ENCODE measurements around the gene ZNF599.

The ZNF599 gene

DNA sequence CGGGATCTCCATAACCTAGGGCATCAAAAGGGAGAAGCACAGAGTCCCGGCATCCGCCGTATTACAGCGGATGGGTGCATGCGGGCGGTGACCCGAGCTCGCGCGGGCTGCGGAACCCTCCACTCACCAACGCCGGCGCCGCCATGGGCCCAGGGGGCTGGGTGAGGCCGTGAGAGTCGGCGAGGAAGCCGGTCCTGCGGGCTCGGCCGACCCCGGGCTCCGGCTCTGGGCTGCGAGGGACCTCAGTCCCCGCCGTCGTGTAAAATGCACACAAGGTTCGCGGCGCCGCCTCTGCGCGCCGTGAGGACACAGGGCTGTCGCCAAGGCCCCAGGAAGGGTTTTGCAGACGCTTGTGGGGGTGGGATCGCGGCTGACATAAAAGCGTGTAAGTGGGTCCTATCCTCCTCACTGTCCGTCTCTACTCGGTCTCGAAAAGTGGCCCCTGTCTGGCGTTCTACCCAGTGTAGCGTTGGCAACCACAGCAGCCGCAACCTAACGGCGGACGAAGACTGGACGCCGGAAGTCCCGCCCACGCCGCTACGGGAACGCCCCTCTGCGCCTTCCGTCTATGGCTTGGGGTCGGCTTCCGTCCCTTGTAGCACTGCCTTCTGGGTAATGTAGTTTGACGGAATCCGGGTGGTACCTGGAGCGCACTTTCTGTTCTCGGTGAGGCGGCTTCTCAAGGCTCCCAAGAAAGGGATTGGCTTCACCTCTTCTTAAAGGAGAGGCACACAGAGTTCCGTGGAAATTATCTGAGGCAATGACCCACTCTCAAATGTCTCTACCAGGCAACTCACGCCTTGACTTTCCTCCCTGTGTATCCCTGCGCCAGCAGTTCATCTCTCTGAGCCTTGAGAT lies at the start of gene ZNF599:
Gene ZNF599, minus strand, starts transcription at position 519 of the 858 bp plus-strand sequence. Its CDS starts 374 bp downstream, at position 145.
- no peaks in the 10 kb centered on the region; the same call in none of the 2 replicates for H3K36me3 ChIP-seq (ENCODE audit: control insufficient read depth, insufficient read depth, low read length)
- peak within 1 kb of the TSS; percentile 90 for H3K4me3 ChIP-seq (replicated peaks; ENCODE audit: low read depth, low read length)
- TF ChIP-seq, protein P1, sequence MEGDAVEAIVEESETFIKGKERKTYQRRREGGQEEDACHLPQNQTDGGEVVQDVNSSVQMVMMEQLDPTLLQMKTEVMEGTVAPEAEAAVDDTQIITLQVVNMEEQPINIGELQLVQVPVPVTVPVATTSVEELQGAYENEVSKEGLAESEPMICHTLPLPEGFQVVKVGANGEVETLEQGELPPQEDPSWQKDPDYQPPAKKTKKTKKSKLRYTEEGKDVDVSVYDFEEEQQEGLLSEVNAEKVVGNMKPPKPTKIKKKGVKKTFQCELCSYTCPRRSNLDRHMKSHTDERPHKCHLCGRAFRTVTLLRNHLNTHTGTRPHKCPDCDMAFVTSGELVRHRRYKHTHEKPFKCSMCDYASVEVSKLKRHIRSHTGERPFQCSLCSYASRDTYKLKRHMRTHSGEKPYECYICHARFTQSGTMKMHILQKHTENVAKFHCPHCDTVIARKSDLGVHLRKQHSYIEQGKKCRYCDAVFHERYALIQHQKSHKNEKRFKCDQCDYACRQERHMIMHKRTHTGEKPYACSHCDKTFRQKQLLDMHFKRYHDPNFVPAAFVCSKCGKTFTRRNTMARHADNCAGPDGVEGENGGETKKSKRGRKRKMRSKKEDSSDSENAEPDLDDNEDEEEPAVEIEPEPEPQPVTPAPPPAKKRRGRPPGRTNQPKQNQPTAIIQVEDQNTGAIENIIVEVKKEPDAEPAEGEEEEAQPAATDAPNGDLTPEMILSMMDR (IDR thresholded peaks at IDR 0.05; ENCODE audit: insufficient read depth, low read length, poor library complexity, severe bottlenecking): no peak
- no peaks in the 10 kb centered on the region for H3K27me3 ChIP-seq (replicated peaks; ENCODE audit: control insufficient read depth, insufficient read depth, low read length)
- peak; percentile 93 for DNase-seq (ENCODE audit: extremely low read depth, insufficient read length)

DNA sequence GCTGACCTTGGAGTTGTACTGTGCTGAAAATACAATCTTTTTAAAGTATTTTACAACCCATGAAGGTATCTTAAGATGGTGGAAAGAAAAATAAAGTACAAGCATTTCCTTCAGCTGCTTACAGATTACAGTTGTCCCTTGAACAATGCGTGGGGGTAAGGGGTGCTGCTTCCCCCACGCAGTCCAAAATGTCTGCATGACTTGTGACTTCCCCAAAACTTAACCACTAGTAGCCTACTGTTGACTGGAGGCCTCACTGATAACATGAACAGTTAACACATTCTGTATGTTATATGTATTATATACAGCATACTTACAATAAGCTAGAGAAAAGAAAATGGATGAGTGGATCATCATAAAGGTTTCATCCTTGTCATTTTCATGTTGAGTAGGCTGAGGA lies 45.3 kb upstream of the ZNF599 start:
- TF ChIP-seq, protein P1 (IDR thresholded peaks at IDR 0.05; ENCODE audit: insufficient read depth, low read length, poor library complexity, severe bottlenecking): no peak
- Histone ChIP-seq H3K4me3 (replicated peaks; ENCODE audit: low read depth, low read length) (no peak overlapping the region), H3K36me3 (ENCODE audit: control insufficient read depth, insufficient read depth, low read length) (no peaks in the 10 kb centered on the region), H3K27me3 (replicated peaks; ENCODE audit: control insufficient read depth, insufficient read depth, low read length) (no peaks in the 10 kb centered on the region)
- DNase-seq (ENCODE audit: extremely low read depth, insufficient read length): no peak

- TF ChIP-seq, protein P1 (IDR thresholded peaks at IDR 0.05; ENCODE audit: insufficient read depth, low read length, poor library complexity, severe bottlenecking): no peak
- DNase-seq (ENCODE audit: extremely low read depth, insufficient read length): no peak
- H3K36me3 ChIP-seq (ENCODE audit: control insufficient read depth, insufficient read depth, low read length): no peaks in the 10 kb centered on the region
- no peak overlapping the region for H3K4me3 ChIP-seq (replicated peaks; ENCODE audit: low read depth, low read length)
- H3K27me3 ChIP-seq (replicated peaks; ENCODE audit: control insufficient read depth, insufficient read depth, low read length): no peaks in the 10 kb centered on the region
Measured at GRCh38 chr19:34816708-34817107, 43.7 kb upstream of the ZNF599 start.

GRCh38 chr19:34808566-34808965 lies 35.6 kb upstream of the ZNF599 start:
- DNase-seq (ENCODE audit: extremely low read depth, insufficient read length): no peak
- no peaks in the 10 kb centered on the region for H3K27me3 ChIP-seq (replicated peaks; ENCODE audit: control insufficient read depth, insufficient read depth, low read length)
- no peak overlapping the region for H3K4me3 ChIP-seq (replicated peaks; ENCODE audit: low read depth, low read length)
- TF ChIP-seq, protein P1 (IDR thresholded peaks at IDR 0.05; ENCODE audit: insufficient read depth, low read length, poor library complexity, severe bottlenecking): no peak
- H3K36me3 ChIP-seq (ENCODE audit: control insufficient read depth, insufficient read depth, low read length): no peaks in the 10 kb centered on the region

- DNase-seq (ENCODE audit: extremely low read depth, insufficient read length): no peak
- TF ChIP-seq, protein P1 (IDR thresholded peaks at IDR 0.05; ENCODE audit: insufficient read depth, low read length, poor library complexity, severe bottlenecking): no peak
- H3K4me3 ChIP-seq (replicated peaks; ENCODE audit: low read depth, low read length): no peak overlapping the region
- no peaks in the 10 kb centered on the region for H3K36me3 ChIP-seq (ENCODE audit: control insufficient read depth, insufficient read depth, low read length)
- H3K27me3 ChIP-seq (replicated peaks; ENCODE audit: control insufficient read depth, insufficient read depth, low read length): no peaks in the 10 kb centered on the region
Measured at GRCh38 chr19:34806976-34807860, 34.2 kb upstream of the ZNF599 start.
